Mononuclear cell (primary cell): ENCODE results near the gene SIT1. TPM values are rescaled to one million over a fixed set of nuclear protein-coding genes. Genes with fewer than 3 reads are reported as not detected.

Experiments used
- H3K27me3 ChIP-seq: 2 replicates; pipeline ENCODE4 v1.6.0; 2011; ENCODE audit warnings: low read length, control low read depth; ENCODE audit not compliant: insufficient read depth
- H3K4me1 ChIP-seq: 2 replicates; pipeline ENCODE4 v1.5.1; 2011; ENCODE audit warnings: mild to moderate bottlenecking, low read length, control low read depth; ENCODE audit not compliant: insufficient read depth
- H3K4me3 ChIP-seq: 2 replicates; pipeline ENCODE4 v1.5.1; 2011; ENCODE audit warnings: mild to moderate bottlenecking, low read length, moderate library complexity
- H3K9me3 ChIP-seq: 2 replicates; pipeline ENCODE4 v1.5.1; 2011; ENCODE audit warnings: low read depth, mild to moderate bottlenecking, control low read depth, low read length
- total RNA-seq: library from RNA; depleted of rRNA; stranded (reverse); fragments of >200 nt; gene quantifications from one replicate; pipeline ENCODE4 v1.2.3, GENCODE V29; 2012

The SIT1 gene
- total RNA-seq, 1 donor, result 9.6 TPM

DNA sequence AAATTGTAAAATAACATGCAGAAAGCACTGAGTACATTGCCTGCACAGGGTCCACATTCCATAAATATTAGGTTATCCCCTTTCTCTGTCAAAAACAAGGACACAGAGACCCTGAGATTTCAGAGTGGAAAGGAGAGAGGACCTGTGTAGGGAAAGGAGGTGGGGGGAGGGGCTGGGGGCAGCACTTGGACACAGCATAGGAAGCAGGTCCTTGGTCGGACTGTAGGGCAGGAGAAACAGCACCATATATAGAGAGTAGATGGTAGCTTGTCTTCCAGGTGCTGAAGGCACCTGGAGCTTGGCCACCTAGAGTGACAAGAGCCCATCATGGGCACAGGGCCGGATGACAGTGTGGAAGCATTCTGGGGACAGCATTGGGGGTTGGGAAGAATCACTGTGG lies 36.6 kb upstream of the SIT1 start:
- Histone ChIP-seq H3K9me3 (no peaks in the 10 kb centered on the region), H3K4me1 (peaks cover 17% of the 10 kb centered on the region), H3K4me3 (no peak overlapping the region), H3K27me3 (no peaks in the 10 kb centered on the region)

DNA sequence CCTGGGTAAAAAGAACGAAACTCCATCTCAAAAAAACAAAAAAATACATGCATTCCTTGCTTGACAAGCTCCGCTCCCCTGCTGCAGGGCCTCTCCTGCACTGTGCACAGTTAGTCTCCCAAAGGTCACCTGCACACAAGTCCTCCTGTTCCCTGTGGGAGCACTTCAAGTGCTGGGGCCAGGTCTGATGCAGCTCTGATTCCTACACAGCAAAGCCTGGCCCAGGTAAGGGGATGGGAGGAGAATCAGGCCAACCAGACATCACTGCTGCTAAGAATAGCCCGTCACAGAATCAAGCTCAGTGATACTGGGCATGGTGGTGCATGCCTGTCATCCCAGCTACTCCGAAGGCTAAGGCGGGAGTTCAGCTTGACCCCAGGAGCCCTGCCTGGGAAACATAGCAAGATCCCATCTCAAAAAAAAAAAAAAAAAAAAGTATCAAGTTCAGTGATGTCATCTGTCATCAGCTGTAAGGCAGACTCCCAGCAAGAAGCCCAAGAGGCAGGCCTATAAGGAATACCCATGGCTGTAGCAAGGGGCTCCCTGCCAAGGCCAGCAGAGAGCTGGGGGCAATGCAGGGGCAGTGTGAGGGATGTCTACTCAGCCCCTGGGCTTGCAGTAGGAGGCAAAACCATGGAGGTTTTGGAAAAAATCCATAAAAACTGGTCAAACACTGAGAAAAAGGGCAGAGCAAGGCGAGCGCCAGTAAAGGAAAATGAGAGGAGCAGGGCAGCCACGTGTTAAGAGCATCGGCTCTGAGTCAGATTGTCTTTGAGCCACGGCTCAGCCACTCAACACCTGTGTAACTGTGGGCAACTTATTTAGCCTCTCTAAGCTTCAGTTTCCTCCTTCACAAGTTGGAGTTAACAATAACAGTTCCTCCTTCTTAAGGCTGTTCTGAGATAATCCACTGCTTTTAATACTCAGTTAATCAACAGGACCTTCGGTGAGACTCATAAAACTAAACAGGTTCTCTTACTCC lies 35.8 kb upstream of the SIT1 start:
- H3K4me1 ChIP-seq, result peaks cover 14% of the 10 kb centered on the region
- no peaks in the 10 kb centered on the region for H3K27me3 ChIP-seq
- no peaks in the 10 kb centered on the region for H3K9me3 ChIP-seq
- no peak overlapping the region for H3K4me3 ChIP-seq

DNA sequence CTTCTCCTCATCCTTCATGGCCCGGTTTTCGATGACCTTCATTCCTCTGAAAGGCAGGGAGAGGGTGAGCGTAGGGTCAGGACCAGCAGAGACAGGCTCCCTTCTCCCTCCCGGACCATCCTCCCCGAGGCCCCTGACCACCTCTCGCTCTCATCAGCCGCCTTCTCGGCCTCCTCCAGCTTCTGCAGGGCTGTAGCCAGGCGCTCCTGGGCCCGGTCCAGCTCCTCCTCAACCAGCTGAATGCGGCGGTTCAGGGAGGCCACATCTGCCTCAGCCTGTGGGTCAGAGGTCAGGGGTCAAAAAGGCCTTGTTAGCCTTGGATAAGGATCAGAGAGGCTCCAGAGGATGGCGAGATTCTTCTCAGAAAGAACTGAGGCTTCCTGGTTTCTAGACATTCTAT lies 34.8 kb upstream of the SIT1 start:
- no peak overlapping the region for H3K4me3 ChIP-seq
- no peaks in the 10 kb centered on the region for H3K27me3 ChIP-seq
- H3K9me3 ChIP-seq, result no peaks in the 10 kb centered on the region
- H3K4me1 ChIP-seq, result peaks cover 9% of the 10 kb centered on the region

GRCh38 chr9:35684921-35685320 lies 34.2 kb upstream of the SIT1 start:
- H3K9me3 ChIP-seq, result no peaks in the 10 kb centered on the region
- H3K27me3 ChIP-seq, result no peaks in the 10 kb centered on the region
- no peak overlapping the region for H3K4me3 ChIP-seq
- H3K4me1 ChIP-seq, result peaks cover 5% of the 10 kb centered on the region

DNA sequence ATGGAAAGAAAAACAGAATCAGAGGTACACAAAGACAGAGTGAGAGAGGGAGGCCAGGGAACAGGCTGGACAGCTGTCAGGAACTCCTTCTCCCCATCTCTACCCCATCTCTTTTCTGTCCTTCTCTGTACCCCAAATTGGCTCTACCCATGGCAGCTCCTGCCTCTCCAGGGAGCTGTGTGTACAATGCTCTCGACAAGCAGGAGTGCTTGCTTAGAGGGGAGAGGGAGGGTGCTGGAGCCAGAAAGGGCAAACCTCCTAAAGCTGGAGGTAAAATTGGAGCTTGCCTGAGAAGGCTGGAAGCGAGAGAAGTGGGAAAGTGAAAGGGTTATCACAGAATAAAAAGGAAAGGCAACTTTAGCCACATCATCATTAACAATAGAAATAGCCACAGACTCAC lies 32.6 kb upstream of the SIT1 start:
- no peak overlapping the region for H3K4me3 ChIP-seq

GRCh38 chr9:35682520-35683315 lies 32.0 kb upstream of the SIT1 start:
- Histone ChIP-seq H3K4me1 (no peaks in the 10 kb centered on the region), H3K4me3 (no peak overlapping the region), H3K9me3 (no peaks in the 10 kb centered on the region), H3K27me3 (no peaks in the 10 kb centered on the region)

More for the DNA sequence above, 32.6 kb upstream of the SIT1 start:
- H3K4me1 ChIP-seq, result no peaks in the 10 kb centered on the region
- H3K9me3 ChIP-seq, result no peaks in the 10 kb centered on the region
- no peaks in the 10 kb centered on the region for H3K27me3 ChIP-seq

- H3K4me1 ChIP-seq, result no peaks in the 10 kb centered on the region
- no peaks in the 10 kb centered on the region for H3K9me3 ChIP-seq
- H3K4me3 ChIP-seq, result no peak overlapping the region
- no peaks in the 10 kb centered on the region for H3K27me3 ChIP-seq
Observed at GRCh38 chr9:35682051-35682450, 31.3 kb upstream of the SIT1 start.

DNA sequence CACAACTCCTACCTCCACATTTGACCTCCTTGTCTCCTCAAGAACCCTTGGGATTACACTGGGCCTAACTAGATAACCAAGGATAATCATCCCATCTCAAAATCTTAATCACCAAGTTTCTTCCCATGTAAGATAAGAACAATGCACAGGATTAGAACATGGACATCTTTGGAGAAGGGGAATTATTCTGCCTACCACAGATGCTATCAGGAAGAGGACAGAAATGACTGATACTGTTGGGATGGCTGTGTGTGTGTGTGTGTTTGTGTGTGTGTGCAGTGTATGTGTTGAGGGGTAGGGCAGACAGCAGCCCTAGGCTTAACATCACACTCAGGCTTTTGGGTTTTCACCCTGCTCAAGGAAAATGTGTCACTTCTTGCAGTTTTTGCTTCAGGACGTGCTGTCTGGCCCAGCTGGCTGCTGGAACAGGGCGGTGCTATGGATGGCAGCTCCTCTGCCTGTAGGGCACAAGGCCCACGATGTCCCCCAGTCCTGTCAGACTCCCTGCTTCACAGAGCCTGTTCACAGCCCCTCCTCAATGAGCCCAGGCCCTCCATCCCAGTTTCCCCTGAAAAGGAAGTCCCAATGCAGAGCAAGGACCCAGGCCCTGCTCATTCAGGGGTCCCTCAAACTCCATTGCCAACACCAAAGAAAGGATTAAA lies 30.7 kb upstream of the SIT1 start:
- no peaks in the 10 kb centered on the region for H3K27me3 ChIP-seq
- peaks cover under 1% of the 10 kb centered on the region for H3K4me1 ChIP-seq
- no peak overlapping the region for H3K4me3 ChIP-seq
- H3K9me3 ChIP-seq, result no peaks in the 10 kb centered on the region

DNA sequence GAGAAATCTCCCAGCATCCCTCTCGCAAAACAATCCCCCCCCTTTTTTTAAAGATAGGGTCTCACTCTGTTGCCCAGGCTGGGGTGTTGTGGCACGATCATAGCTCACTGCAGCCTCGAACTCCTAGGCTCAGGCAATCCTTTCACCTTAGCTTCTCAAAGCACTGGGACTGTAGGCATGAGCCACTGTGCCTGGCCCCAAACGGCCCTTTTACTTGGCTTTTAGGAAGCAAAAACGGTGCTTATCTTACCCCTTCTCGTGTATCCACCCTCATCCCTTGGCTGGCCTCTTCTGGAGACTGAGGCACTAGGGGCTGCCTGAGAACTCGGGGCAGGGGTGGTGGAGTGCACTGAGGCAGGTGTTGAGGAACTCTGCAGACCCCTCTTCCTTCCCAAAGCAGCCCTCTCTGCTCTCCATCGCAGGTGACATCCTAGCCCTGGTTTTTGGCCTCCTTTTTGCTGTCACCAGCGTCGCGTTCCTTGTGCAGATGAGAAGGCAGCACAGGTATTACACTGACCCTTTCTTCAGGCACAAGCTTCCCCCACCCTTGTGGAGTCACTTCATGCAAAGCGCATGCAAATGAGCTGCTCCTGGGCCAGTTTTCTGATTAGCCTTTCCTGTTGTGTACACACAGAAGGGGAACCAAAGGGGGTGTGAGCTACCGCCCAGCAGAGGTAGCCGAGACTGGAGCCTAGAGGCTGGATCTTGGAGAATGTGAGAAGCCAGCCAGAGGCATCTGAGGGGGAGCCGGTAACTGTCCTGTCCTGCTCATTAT lies 29.8 kb upstream of the SIT1 start:
- H3K27me3 ChIP-seq, result peaks cover 2% of the 10 kb centered on the region
- H3K9me3 ChIP-seq, result no peaks in the 10 kb centered on the region
- H3K4me1 ChIP-seq, result peaks cover 10% of the 10 kb centered on the region
- H3K4me3 ChIP-seq, result no peak overlapping the region

DNA sequence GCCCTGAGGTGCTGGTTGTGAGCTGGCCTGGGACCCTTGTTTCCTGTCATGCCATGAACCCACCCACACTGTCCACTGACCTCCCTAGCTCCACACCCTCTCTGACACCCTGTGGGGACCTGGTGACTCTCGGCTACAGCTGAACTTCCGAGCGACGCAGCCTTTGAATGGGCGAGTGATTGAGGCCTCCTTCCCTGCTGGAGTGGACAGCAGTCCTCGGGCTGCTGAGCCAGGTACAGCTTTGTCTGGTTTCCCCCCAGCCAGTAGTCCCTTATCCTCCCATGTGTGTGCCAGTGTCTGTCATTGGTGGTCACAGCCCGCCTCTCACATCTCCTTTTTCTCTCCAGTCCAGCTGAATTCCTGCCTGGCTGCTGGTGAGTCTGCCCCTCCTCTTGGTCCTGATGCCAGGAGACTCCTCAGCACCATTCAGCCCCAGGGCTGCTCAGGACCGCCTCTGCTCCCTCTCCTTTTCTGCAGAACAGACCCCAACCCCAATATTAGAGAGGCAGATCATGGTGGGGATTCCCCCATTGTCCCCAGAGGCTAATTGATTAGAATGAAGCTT lies 29.1 kb upstream of the SIT1 start:
- H3K27me3 ChIP-seq, result peaks cover 2% of the 10 kb centered on the region
- H3K4me3 ChIP-seq, result no peak overlapping the region
- H3K9me3 ChIP-seq, result no peaks in the 10 kb centered on the region
- H3K4me1 ChIP-seq, result peaks cover 13% of the 10 kb centered on the region

DNA sequence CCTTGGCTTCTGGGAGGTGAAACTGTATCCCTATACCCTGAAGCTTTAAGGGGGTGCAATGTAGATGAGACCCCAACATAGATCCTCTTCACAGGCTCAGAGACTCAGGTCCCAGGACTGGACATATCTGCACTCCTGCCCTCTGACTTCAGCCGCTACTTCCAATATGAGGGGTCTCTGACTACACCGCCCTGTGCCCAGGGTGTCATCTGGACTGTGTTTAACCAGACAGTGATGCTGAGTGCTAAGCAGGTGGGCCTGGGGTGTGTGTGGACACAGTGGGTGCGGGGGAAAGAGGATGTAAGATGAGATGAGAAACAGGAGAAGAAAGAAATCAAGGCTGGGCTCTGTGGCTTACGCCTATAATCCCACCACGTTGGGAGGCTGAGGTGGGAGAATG lies 28.4 kb upstream of the SIT1 start:
- peaks cover 13% of the 10 kb centered on the region for H3K4me1 ChIP-seq
- H3K9me3 ChIP-seq, result no peaks in the 10 kb centered on the region
- H3K4me3 ChIP-seq, result no peak overlapping the region
- peaks cover 2% of the 10 kb centered on the region for H3K27me3 ChIP-seq

GRCh38 chr9:35675732-35676392 lies 25.1 kb upstream of the SIT1 start:
- Histone ChIP-seq H3K9me3 (no peaks in the 10 kb centered on the region), H3K4me1 (peaks cover 13% of the 10 kb centered on the region), H3K27me3 (peaks cover 2% of the 10 kb centered on the region), H3K4me3 (peak overlapping the region; percentile 10)

DNA sequence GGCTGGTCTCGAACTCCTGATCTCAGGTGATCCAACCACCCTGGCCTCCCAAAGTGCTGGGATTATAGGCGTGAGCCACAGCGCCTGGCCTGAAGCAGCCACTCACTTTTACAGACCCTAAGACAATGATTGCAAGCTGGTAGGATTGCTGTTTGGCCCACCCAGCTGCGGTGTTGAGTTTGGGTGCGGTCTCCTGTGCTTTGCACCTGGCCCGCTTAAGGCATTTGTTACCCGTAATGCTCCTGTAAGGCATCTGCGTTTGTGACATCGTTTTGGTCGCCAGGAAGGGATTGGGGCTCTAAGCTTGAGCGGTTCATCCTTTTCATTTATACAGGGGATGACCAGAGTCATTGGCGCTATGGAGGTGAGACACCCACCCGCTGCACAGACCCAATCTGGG lies 24.5 kb upstream of the SIT1 start:
- H3K4me3 ChIP-seq, result no peak overlapping the region
- peaks cover 13% of the 10 kb centered on the region for H3K4me1 ChIP-seq
- no peaks in the 10 kb centered on the region for H3K9me3 ChIP-seq
- H3K27me3 ChIP-seq, result peaks cover 2% of the 10 kb centered on the region

DNA sequence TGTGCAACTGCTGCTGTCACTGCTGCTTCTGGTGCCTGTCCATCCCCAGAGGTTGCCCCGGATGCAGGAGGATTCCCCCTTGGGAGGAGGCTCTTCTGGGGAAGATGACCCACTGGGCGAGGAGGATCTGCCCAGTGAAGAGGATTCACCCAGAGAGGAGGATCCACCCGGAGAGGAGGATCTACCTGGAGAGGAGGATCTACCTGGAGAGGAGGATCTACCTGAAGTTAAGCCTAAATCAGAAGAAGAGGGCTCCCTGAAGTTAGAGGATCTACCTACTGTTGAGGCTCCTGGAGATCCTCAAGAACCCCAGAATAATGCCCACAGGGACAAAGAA lies 23.3 kb upstream of the SIT1 start:
- Histone ChIP-seq H3K27me3 (peaks cover 2% of the 10 kb centered on the region), H3K4me1 (peaks cover 13% of the 10 kb centered on the region), H3K4me3 (no peak overlapping the region), H3K9me3 (no peaks in the 10 kb centered on the region)
